Suppressor macrophage treated with lipopolysaccharide for 1 hour (primary cell): ENCODE data around the gene ZBED6.
"Not testable (repeated sequence)": the region's sequence is repeated elsewhere in the genome, so short reads cannot be mapped to it uniquely, and the experiment has no call there.

Source experiments
- DNase-seq, 3 donors: peaks; one replicate each; pipeline ENCODE4 v3.0.0-alpha.2; 2020 to 2022

The ZBED6 gene

GRCh38 chr1:203789966-203790365 lies 5.5 kb upstream of the ZBED6 start:
- DNase-seq: no peak

GRCh38 chr1:203791498-203791897 lies 3.9 kb upstream of the ZBED6 start:
- no peak for DNase-seq

GRCh38 chr1:203792486-203792885 lies 2.9 kb upstream of the ZBED6 start:
- no peak for DNase-seq

GRCh38 chr1:203793561-203793960 lies 1.9 kb upstream of the ZBED6 start:
- DNase-seq: not testable (repeated sequence)

GRCh38 chr1:203794764-203795440 lies 521 bp upstream of the ZBED6 start:
- DNase-seq: no peak

- peak; percentile 52 to 67 (median 63) for DNase-seq
Measured at GRCh38 chr1:203796236-203796605, 798 bp downstream of the ZBED6 start.

- no peak for DNase-seq
Measured at GRCh38 chr1:203797216-203797615, 1.8 kb downstream of the ZBED6 start.

GRCh38 chr1:203797948-203798655 lies 2.7 kb downstream of the ZBED6 start:
- DNase-seq: no peak

- DNase-seq: no peak
Measured at GRCh38 chr1:203799157-203799556, 3.7 kb downstream of the ZBED6 start.

- no peak for DNase-seq
Measured at GRCh38 chr1:203799971-203800370, 4.5 kb downstream of the ZBED6 start.

GRCh38 chr1:203805689-203806088 lies 10.3 kb downstream of the ZBED6 start:
- DNase-seq: no peak

GRCh38 chr1:203807196-203807595 lies 11.8 kb downstream of the ZBED6 start:
- DNase-seq: no peak

GRCh38 chr1:203813581-203814341 lies 18.3 kb downstream of the ZBED6 start:
- DNase-seq: no peak

- DNase-seq: no peak
Measured at GRCh38 chr1:203818399-203818798, 23.0 kb downstream of the ZBED6 start.

- no peak for DNase-seq
Measured at GRCh38 chr1:203823306-203823705, 27.9 kb downstream of the ZBED6 start.

- no peak for DNase-seq
Measured at GRCh38 chr1:203826175-203826574, 30.8 kb downstream of the ZBED6 start.

GRCh38 chr1:203828002-203828401 lies 32.6 kb downstream of the ZBED6 start:
- no peak for DNase-seq

- no peak for DNase-seq
Measured at GRCh38 chr1:203828503-203828902, 33.1 kb downstream of the ZBED6 start.

GRCh38 chr1:203829247-203829646 lies 33.8 kb downstream of the ZBED6 start:
- peak; percentile 42 to 76 (median 65) for DNase-seq

GRCh38 chr1:203835476-203835875 lies 40.1 kb downstream of the ZBED6 start:
- DNase-seq: peak in 1 of 3 donors; percentile 16

- peak in 1 of 3 donors; percentile 13 for DNase-seq
Measured at GRCh38 chr1:203839081-203839480, 43.7 kb downstream of the ZBED6 start.

- peak in 1 of 3 donors; percentile 14 for DNase-seq
Measured at GRCh38 chr1:203840208-203840808, 44.9 kb downstream of the ZBED6 start.

- DNase-seq: no peak
Measured at GRCh38 chr1:203842559-203842876, 47.1 kb downstream of the ZBED6 start.

- DNase-seq: no peak
Measured at GRCh38 chr1:203843435-203843834, 48.0 kb downstream of the ZBED6 start.
